WI38 (cell line): ENCODE results near the gene RAD51D.

ENCODE experiments used
- H3K4me3 ChIP-seq: 2 replicates; pipeline ENCODE4 v1.5.1; 2011; ENCODE audit warnings: low read depth, mild to moderate bottlenecking, control low read depth, low read length
- TF ChIP-seq, protein P1 (sequence below): IDR thresholded peaks from 2 replicates; pipeline ENCODE4 v1.5.1; 2012; ENCODE audit warnings: low read depth, mild to moderate bottlenecking, control low read depth, low read length

The RAD51D gene

DNA sequence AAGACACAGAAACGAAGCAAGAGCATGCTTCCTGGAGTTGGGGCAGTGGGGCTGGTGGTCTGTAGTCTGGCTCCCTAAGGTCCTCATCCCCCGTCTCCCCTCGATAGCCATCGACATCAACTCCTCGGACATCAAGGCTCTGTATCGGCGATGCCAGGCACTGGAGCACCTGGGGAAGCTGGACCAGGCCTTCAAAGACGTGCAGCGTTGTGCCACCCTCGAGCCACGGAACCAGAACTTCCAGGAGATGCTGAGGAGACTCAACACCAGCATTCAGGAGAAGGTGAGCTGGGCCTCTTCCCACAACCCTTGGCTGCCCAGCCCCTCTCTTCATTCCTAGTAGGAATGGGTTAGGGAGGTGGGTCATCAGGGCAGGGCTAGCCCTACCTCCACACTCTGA, 30.3 kb upstream of the RAD51D start:
- TF ChIP-seq, protein P1, sequence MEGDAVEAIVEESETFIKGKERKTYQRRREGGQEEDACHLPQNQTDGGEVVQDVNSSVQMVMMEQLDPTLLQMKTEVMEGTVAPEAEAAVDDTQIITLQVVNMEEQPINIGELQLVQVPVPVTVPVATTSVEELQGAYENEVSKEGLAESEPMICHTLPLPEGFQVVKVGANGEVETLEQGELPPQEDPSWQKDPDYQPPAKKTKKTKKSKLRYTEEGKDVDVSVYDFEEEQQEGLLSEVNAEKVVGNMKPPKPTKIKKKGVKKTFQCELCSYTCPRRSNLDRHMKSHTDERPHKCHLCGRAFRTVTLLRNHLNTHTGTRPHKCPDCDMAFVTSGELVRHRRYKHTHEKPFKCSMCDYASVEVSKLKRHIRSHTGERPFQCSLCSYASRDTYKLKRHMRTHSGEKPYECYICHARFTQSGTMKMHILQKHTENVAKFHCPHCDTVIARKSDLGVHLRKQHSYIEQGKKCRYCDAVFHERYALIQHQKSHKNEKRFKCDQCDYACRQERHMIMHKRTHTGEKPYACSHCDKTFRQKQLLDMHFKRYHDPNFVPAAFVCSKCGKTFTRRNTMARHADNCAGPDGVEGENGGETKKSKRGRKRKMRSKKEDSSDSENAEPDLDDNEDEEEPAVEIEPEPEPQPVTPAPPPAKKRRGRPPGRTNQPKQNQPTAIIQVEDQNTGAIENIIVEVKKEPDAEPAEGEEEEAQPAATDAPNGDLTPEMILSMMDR, result no peak

DNA sequence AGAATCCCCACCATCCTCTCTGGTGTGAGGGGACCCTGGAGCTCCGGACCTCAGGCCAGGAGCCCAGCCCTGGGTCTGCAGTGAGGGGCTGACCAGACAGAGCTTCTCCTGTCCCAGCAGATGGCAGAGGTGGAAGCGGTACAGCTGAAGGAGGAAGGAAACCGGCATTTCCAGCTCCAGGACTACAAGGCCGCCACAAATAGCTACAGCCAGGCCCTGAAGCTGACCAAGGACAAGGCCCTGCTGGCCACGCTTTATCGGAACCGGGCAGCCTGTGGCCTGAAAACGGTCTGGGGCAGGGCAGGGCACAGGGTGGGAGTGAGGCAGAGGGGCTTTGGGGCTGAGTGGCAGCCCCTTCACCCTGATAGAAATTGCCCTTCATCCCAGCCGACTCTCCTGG, 28.5 kb upstream of the RAD51D start:
- TF ChIP-seq, protein P1, result no peak
- no peak overlapping the region for H3K4me3 ChIP-seq

More for the DNA sequence above, 30.3 kb upstream of the RAD51D start:
- H3K4me3 ChIP-seq, result no peak overlapping the region

DNA sequence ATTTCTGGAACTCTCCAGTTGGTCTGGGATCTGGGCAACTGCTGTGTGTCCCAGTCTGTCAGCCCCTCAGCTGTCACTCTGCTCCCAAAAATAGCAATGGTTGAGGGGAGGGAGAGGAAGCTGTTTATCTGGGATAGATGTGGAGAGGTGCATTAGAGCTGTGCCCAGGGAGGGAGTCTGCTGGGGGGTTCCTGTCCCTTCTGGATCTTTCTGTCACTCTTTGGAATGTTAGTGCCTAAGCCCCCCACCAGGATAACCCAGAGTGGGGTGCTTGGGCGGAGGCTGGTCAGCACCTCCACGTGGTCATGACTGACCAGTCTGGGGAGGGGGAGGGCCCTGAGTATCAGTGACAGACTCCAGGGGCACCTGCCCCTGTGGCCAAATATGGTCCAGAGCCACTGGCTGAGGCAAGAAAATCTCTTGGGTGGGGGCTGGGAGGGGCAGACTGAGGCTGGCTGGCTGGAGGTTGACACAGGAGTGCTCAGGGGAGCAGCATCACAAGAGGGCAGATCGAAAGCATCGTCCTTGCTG, 27.8 kb upstream of the RAD51D start, which contains the start of gene UNC45B:
Gene UNC45B, plus strand, starts transcription at position 443 of the 531 bp plus-strand sequence. CDS start 447 bp downstream, outside the sequence.
- TF ChIP-seq, protein P1, result no peak
- no peak within 1 kb of the TSS for H3K4me3 ChIP-seq

DNA sequence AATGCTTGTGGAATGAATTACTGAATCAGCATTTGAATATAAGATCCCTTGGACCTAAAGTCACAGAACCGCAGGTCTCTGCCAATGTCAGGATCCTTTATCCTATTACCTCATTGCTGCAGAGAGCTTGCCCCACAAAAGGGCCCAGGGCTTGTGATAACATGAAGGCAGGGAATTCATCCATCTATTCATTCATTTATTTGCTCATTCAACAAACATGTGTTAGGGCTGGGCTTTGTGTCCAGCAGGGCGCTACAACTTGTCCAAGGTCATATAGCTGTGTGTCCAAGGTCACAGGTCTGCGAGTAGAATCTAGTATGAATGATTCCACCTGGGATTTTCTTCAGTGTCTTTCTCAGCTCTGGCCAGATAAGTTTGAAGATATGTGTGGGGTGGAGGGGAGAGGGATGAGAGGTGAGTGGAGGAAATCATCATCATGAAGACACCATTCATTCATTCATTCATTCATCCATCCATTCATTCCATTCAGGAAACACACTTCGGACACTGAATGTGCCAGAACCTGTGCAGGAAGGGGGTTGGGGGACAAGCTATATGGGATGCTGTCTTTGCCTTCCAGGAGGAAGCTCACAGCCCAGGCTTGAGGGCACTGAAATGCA, 26.7 kb upstream of the RAD51D start:
- no peak overlapping the region for H3K4me3 ChIP-seq
- TF ChIP-seq, protein P1, result no peak

DNA sequence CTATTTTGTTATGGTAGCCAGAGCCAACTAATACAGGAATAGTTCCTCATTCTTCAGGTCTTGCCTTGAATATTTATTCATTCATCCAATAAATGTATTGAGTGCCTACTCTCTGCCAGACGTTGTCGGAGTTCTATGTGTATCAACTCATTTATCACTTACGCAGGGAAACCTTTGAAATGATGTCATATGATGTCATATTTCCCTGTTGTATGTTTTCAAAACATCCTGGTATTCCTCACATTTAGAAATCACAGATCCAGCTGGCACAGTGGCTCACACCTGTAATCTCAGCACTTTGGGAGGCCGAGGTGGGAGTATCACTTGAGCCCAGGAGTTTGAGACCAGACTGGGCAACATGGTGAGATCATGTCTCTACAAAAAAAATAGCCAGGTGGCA, 25.2 kb upstream of the RAD51D start:
- H3K4me3 ChIP-seq, result no peak overlapping the region
- TF ChIP-seq, protein P1, result no peak

DNA sequence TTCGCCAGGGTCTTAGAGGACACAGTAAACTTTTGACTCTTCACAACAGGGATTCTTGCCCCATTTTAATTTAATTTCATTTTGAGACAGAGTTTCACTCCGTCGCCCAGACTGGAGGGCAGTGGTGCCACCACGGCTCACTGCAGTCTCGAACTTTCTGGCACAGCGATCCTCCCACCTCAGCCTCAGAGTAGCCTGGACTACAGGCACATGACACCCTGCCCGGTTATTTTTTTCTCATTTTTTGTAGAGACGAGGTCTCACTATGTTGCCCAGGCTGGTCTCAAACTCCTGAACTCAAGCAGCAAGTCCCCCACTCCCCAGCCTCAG, 22.8 kb upstream of the RAD51D start:
- peak overlapping the region; percentile 96 for H3K4me3 ChIP-seq
- TF ChIP-seq, protein P1, result no peak

DNA sequence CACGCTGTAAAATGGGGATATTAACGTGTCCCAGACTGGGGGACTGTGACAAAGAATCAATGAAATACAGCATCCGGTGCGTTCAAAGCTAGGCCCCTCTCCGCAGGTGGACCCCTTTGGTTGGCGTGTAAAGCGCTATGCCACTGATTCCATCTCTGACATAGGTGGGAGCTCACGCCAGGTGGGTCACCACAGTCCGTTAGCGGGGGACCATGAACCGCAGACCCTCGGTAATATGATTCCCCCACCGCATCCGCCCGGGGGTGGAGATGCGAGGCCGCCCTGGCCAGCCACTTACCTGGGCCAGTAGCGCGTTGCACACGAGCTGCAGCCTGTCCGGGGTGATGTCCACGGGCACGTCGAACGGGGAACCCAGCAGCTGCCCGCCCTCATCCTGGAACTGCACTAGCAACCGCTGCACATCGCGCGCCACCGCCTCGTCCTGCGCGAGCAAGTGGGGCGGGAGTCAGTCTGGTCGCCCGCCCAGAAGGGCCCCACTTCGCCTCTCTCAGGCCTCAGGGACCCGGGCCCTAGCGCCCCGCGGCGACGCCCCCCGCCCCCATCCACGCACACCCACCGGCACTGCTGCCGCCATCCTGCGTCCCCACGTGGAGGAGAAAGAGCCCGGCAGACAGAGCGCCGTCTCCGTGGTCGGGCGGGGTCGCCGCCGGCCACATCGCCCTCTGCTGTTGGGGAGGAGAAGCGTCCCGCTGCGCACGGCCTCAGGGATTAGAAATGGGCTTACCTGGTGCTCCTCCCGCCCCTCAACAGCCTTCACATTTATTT, 22.2 kb upstream of the RAD51D start, which contains the start of gene NLE1:
Gene NLE1, minus strand, starts transcription at position 623 of the 786 bp plus-strand sequence. Its CDS starts 28 bp downstream, at position 595.
- H3K4me3 ChIP-seq, result peak within 1 kb of the TSS; percentile 96
- TF ChIP-seq, protein P1, result peak; percentile 85
